ENCODE measurements around the gene PPP1R9A.

DNA sequence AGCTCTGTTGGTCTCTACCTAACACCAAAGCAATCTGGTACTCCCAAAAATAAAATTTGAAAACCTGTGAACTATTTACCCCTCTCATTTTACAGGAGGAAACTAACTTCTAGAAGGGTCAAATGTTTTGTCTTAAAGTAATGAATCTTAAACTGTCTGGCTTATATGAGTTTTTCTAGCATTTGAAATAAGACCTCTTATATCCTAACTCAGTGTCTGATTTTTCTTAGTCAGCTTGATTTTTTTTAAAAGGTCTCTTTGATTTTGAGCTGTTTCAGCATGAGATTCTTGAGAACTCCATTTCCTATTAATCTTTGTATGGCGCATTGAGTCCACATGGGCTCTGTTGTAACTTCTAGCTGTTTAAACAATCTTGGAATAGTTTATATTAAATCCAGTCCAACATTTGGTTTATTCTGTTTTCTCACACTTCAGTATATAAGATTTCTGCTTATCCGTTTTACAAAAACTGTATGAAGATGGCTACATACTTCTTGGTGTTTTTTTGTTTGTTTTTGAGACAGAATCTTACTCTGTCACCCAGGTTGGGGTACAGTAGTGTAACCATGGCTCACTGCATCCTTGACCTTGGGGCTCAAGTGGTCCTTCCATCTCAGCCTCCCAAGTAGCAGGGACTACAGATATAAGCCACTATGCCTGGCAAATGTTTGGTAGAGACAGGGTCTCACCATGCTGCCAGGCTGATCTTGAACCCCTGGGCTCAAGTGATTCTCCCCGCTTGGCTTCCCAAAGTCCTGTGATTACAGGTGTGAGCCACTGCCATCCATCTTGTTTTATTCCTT, 91.1 kb downstream of the PPP1R9A start:
- TF ChIP-seq, protein P1, sequence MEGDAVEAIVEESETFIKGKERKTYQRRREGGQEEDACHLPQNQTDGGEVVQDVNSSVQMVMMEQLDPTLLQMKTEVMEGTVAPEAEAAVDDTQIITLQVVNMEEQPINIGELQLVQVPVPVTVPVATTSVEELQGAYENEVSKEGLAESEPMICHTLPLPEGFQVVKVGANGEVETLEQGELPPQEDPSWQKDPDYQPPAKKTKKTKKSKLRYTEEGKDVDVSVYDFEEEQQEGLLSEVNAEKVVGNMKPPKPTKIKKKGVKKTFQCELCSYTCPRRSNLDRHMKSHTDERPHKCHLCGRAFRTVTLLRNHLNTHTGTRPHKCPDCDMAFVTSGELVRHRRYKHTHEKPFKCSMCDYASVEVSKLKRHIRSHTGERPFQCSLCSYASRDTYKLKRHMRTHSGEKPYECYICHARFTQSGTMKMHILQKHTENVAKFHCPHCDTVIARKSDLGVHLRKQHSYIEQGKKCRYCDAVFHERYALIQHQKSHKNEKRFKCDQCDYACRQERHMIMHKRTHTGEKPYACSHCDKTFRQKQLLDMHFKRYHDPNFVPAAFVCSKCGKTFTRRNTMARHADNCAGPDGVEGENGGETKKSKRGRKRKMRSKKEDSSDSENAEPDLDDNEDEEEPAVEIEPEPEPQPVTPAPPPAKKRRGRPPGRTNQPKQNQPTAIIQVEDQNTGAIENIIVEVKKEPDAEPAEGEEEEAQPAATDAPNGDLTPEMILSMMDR (IDR thresholded peaks at IDR 0.05) = no peak
- TF ChIP-seq POLR2AphosphoS5 (IDR thresholded peaks at IDR 0.05) (no peak), POLR2A (IDR thresholded peaks at IDR 0.05) (no peak), EP300 (IDR thresholded peaks at IDR 0.05) (no peak)

All from sigmoid colon (tissue), 4 donors.